HepG2 (cell line): ENCODE measurements around the gene SSNA1. TPM values are rescaled to one million over a fixed set of nuclear protein-coding genes. Genes with fewer than 3 reads are reported as not detected.

Source experiments
- ATAC-seq: fragments of 200-7000 bp; cut with Tn5 transposase; 3 replicates; pipeline ENCODE4 v1.9.1; 2020; ENCODE audit warnings: mild to moderate bottlenecking, moderate library complexity
- Bru-seq: library from RNA; stranded (reverse); fragments of 400-500 nt; gene quantifications from one replicate; lab custom pipeline; 2021; lab: Mats Ljungman, UMichigan
- BruChase-seq, 2 experiments: library from RNA; stranded (reverse); fragments of 400-500 nt; gene quantifications; one replicate each; lab custom pipeline; 2021; lab: Mats Ljungman, UMichigan
- BruUV-seq: library from RNA; stranded (reverse); fragments of 400-500 nt; replicated peaks from 2 replicates; lab custom pipeline; 2021; lab: Mats Ljungman, UMichigan
- CTCF ChIA-PET: fragments of 300-600 bp; formaldehyde crosslinking; extraction: SDS; loops from one replicate; lab custom pipeline; 2021; ENCODE audit warnings: low total read pairs, inconsistent platforms, low intra/inter-chr PET ratio; lab: Yijun Ruan, JAX
- POLR2A ChIA-PET: fragments of 350-600 bp; sonication (Branson Sonifier 250); formaldehyde crosslinking; loops from one replicate; lab custom pipeline; 2020; ENCODE audit warnings: antibody characterized with exemption, inconsistent platforms; lab: Yijun Ruan, JAX
- DNase-seq: peaks from one replicate; pipeline ENCODE4 v3.0.0-alpha.2; 2015; ENCODE audit warnings: low spot score
- FAIRE-seq: peaks from 3 replicates; lab custom pipeline; 2011; peaks lifted over from hg19 to GRCh38; lab: Jason Lieb, UNC
- H2AFZ ChIP-seq: one replicate; pipeline ENCODE4 v1.6.1; 2011; ENCODE audit warnings: low read length, inconsistent platforms
- H3K27ac ChIP-seq: fragments of 300-600 bp; 3 replicates; pipeline ENCODE4 v1.8.0; 2011; ENCODE audit warnings: mixed run types, mild to moderate bottlenecking, mixed read lengths, low read length, inconsistent platforms; ENCODE audit not compliant: insufficient read depth; ENCODE audit errors: extremely low read length
- H3K27me3 ChIP-seq, 2 experiments: fragments of 200-600 bp in 1 of 2; 2 replicates in 1 of 2; 3 replicates in 1 of 2; pipeline versions ENCODE4 v1.6.0 to v1.8.0; 2011; ENCODE audit warnings: low read length in 2 of 2, mild to moderate bottlenecking in 2 of 2, moderate library complexity in 2 of 2, inconsistent platforms in 1 of 2; ENCODE audit not compliant: insufficient read depth in 2 of 2, control insufficient read depth in 1 of 2
- H3K36me3 ChIP-seq, 2 experiments: fragments of 200-600 bp in 1 of 2; replicated peaks in 1 of 2; 2 replicates in 1 of 2; 3 replicates in 1 of 2; pipeline versions ENCODE4 v1.5.1 to v1.8.0; 2011; ENCODE audit warnings: low read length in 2 of 2, inconsistent platforms in 1 of 2; ENCODE audit not compliant: insufficient read depth in 2 of 2, control insufficient read depth in 1 of 2
- H3K4me1 ChIP-seq: 2 replicates; pipeline ENCODE4 v1.5.1; 2012; ENCODE audit warnings: low read length, inconsistent platforms; ENCODE audit not compliant: insufficient read depth
- H3K4me2 ChIP-seq: 2 replicates; pipeline ENCODE4 v1.6.0; 2011; ENCODE audit warnings: low read depth, low read length, inconsistent platforms
- H3K4me3 ChIP-seq, 3 experiments: fragments of 200-600 bp in 1 of 3; sonication (generic), shearing (Covaris generic) in 1 of 3; replicated peaks in 1 of 3; 2 replicates each; pipeline ENCODE4 v1.5.1; 2011 to 2016; ENCODE audit warnings: low read length in 3 of 3, inconsistent platforms in 2 of 3, low read depth in 2 of 3, mild to moderate bottlenecking in 2 of 3, control low read depth in 1 of 3, mixed read lengths in 1 of 3; ENCODE audit not compliant: insufficient read depth in 1 of 3
- H3K79me2 ChIP-seq: one replicate; pipeline ENCODE4 v1.6.1; 2011; ENCODE audit warnings: low read length, inconsistent platforms; ENCODE audit not compliant: insufficient read depth
- H3K9ac ChIP-seq: 2 replicates; pipeline ENCODE4 v1.6.0; 2011; ENCODE audit warnings: mild to moderate bottlenecking, low read depth, low read length, inconsistent platforms; ENCODE audit not compliant: insufficient read depth
- H3K9me3 ChIP-seq: 2 replicates; pipeline ENCODE4 v1.5.1; 2012; ENCODE audit warnings: mild to moderate bottlenecking, low read length
- H4K20me1 ChIP-seq: 2 replicates; pipeline ENCODE4 v1.6.0; 2011; ENCODE audit warnings: inconsistent platforms, mild to moderate bottlenecking, low read length, moderate library complexity; ENCODE audit not compliant: insufficient read depth
- ERF ChIP-seq: IDR thresholded peaks from 2 replicates; pipeline ENCODE4 v1.6.1; 2018; ENCODE audit warnings: missing biosample characterization, missing genetic modification reagents
- NR2F2 ChIP-seq: IDR thresholded peaks from 2 replicates; pipeline ENCODE4 v1.6.1; 2012; ENCODE audit warnings: low read depth, inconsistent platforms, borderline replicate concordance
- PBX2 ChIP-seq: IDR thresholded peaks from 2 replicates; pipeline ENCODE4 v1.6.1; 2016; ENCODE audit warnings: control low read depth
- UBTF ChIP-seq: sonication (generic); formaldehyde crosslinking; IDR thresholded peaks from 2 replicates; pipeline ENCODE4 v1.4.0; 2020; ENCODE audit warnings: mild to moderate bottlenecking, missing genetic modification reagents
- ZNF121 ChIP-seq: sonication (generic); formaldehyde crosslinking; IDR thresholded peaks from 2 replicates; pipeline ENCODE4 v1.5.0; 2020; ENCODE audit warnings: mild to moderate bottlenecking, missing genetic modification reagents
- WGBS: methylation state at CpG from one replicate; pipeline ENCODE4 v1.1.6; 2017; ENCODE audit warnings: low lambda C conversion rate; 5-methylcytosine and 5-hydroxymethylcytosine counted together
- in situ Hi-C: cut with HindIII; loops from 2 replicates; pipeline ENCODE4 v1.10.0; 2017; ENCODE audit warnings: low pct_unique_long_range_greater_than_20kb; ENCODE audit not compliant: extremely low pct_ligation_motif_present
- intact Hi-C: fragments of 100-400 bp; cut with micrococcal nuclease; formaldehyde crosslinking; loops from one replicate; pipeline ENCODE4 v1.10.0; 2022; ENCODE audit not compliant: unreplicated experiment
- long read RNA-seq, 2 experiments: library from RNA in 1 of 2; library from polyadenylated mRNA in 1 of 2; stranded (forward) in 1 of 2; unstranded in 1 of 2; transcript quantifications; one replicate each; pipeline ENCODE4 v2.0.0, GENCODE V29; 2019 to 2022
- polyA minus RNA-seq, 3 experiments: library from RNA; depleted of rRNA, polyadenylated mRNA; stranded (reverse); fragments of >200 nt; gene quantifications; 2 replicates each; pipeline ENCODE4 v1.2.3, GENCODE V29; 2011; ENCODE audit warnings: low replicate concordance in 1 of 3
- polyA plus RNA-seq, 8 experiments: library from polyadenylated mRNA; depleted of rRNA in 3 of 8; stranded (reverse) in 7 of 8; unstranded in 1 of 8; fragments of >200 nt; fragmentation: Illumina TruSeq in 4 of 8; extraction: Trizol in 4 of 8; gene quantifications; 2 replicates each; pipeline versions ENCODE4 v1.2.1 to v1.2.3, GENCODE V29; 2011 to 2016; ENCODE audit warnings: low read depth in 4 of 8, missing spikeins in 1 of 8, mixed read lengths in 1 of 8; ENCODE audit not compliant: insufficient read depth in 1 of 8
- total RNA-seq, 5 experiments: library from RNA; depleted of rRNA; stranded (reverse); fragments of >200 nt; fragmentation: Illumina TruSeq; extraction: Trizol; gene quantifications; 2 replicates each; pipeline ENCODE4 v1.2.3, GENCODE V29; 2016; ENCODE audit warnings: low read depth in 1 of 5
- TF ChIP-seq, protein P1 (sequence below): sonication (generic); formaldehyde crosslinking; IDR thresholded peaks from 2 replicates; pipeline ENCODE4 v1.4.0; 2020; ENCODE audit warnings: mild to moderate bottlenecking, missing genetic modification reagents, borderline replicate concordance

The SSNA1 gene
- 41.2 and 49.4 TPM in 2 replicates for total RNA-seq (2016; rRNA removed; fragmentation: Illumina TruSeq; extraction: Trizol)
- total RNA-seq (2016; cell fraction: cytosol; rRNA removed; fragmentation: Illumina TruSeq; extraction: Trizol; ENCODE audit: low read depth), result 92.0 and 105 TPM in 2 replicates
- 41.5 and 51.7 TPM in 2 replicates for total RNA-seq (2016; cell fraction: insoluble cytoplasmic fraction; rRNA removed; fragmentation: Illumina TruSeq; extraction: Trizol)
- total RNA-seq (2016; cell fraction: membrane; rRNA removed; fragmentation: Illumina TruSeq; extraction: Trizol), result 94.3 and 110 TPM in 2 replicates
- total RNA-seq (2016; cell fraction: nucleus; rRNA removed; fragmentation: Illumina TruSeq; extraction: Trizol), result 19.3 TPM in 2 replicates
- 35.9 and 44.8 TPM in 2 replicates for polyA plus RNA-seq (2011; rRNA removed)
- 38.7 and 58.7 TPM in 2 replicates for polyA plus RNA-seq (2011; cell fraction: cytosol; rRNA removed)
- 26.1 and 28.6 TPM in 2 replicates for polyA plus RNA-seq (2011; cell fraction: nucleus; rRNA removed)
- 18.0 and 31.4 TPM in 2 replicates for polyA plus RNA-seq (2012)
- 109 and 132 TPM in 2 replicates for polyA plus RNA-seq (2016; cell fraction: cytosol; fragmentation: Illumina TruSeq; extraction: Trizol; ENCODE audit: low read depth)
- 49.3 and 50.3 TPM in 2 replicates for polyA plus RNA-seq (2016; cell fraction: insoluble cytoplasmic fraction; fragmentation: Illumina TruSeq; extraction: Trizol; ENCODE audit: low read depth)
- 89.4 and 104 TPM in 2 replicates for polyA plus RNA-seq (2016; cell fraction: membrane; fragmentation: Illumina TruSeq; extraction: Trizol; ENCODE audit: low read depth)
- 39.2 and 44.3 TPM in 2 replicates for polyA plus RNA-seq (2016; cell fraction: nucleus; fragmentation: Illumina TruSeq; extraction: Trizol; ENCODE audit: insufficient read depth, low read depth)
- polyA minus RNA-seq (2011; rRNA and poly(A)+ RNA removed; ENCODE audit: low replicate concordance), result 18.2 and 39.2 TPM in 2 replicates
- 12.4 and 13.8 TPM in 2 replicates for polyA minus RNA-seq (2011; cell fraction: cytosol; rRNA and poly(A)+ RNA removed)
- polyA minus RNA-seq (2011; cell fraction: nucleus; rRNA and poly(A)+ RNA removed), result 4.1 TPM in 2 replicates
- percentile 72 among the genes with signal in this experiment for Bru-seq, nascent RNA
- percentile 89 among the genes with signal in this experiment for BruChase-seq, experiment 1, labeled RNA remaining after a 6-hour chase
- percentile 74 among the genes with signal in this experiment for BruChase-seq, experiment 2, labeled RNA remaining after a 2-hour chase
- long read RNA-seq, experiment 1, transcript SSNA1-202 (2 exons, 1,170 nt), result major isoform, 25 of 56 reads
- long read RNA-seq, experiment 1, transcript SSNA1-201 (3 exons, 896 nt), result major isoform, 25 of 56 reads
- long read RNA-seq, experiment 1, partial matches to known transcripts, result 0 of 56 reads
- long read RNA-seq, experiment 1, other reads (novel, unspliced or antisense), result 4 of 56 reads
- long read RNA-seq, experiment 2, transcript SSNA1-201 (3 exons, 896 nt), result minor isoform, 19 of 146 reads
- long read RNA-seq, experiment 2, transcript SSNA1-202 (2 exons, 1,170 nt), result major isoform, 111 of 146 reads
- long read RNA-seq, experiment 2, partial matches to known transcripts, result 0 of 146 reads
- long read RNA-seq, experiment 2, other reads (novel, unspliced or antisense), result 13 of 146 reads

DNA sequence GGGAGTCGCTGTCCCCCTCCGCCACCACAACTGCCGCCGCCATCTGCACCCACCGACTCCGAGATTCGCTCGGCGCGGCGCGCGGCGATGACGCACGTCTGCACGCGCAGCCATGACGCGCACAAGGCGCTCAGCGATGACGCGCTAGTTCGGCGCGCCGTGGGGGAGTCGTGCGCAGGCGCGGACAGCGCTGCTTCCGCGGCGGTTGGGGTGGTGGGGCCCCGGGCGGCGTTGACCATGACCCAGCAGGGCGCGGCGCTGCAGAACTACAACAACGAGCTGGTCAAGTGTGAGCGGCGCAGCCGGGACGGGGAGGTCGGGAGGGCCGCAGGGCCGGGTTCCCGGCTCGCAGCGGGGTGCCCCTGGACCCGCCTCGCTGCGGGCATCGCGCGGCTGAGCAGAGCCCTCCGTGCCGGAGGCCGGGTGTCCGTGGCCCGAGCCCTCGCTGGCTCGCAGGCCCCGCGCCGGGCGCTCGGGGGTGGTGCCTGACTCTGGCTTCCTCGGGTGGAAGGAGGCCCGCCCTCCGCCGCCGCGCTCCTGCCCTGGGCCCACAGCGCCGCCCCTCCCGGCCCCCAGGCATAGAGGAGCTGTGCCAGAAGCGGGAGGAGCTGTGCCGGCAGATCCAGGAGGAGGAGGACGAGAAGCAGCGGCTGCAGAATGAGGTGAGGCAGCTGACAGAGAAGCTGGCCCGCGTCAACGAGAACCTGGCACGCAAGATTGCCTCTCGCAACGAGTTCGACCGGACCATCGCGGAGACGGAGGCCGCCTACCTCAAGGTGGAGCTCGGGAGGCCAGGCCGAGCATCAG lies at the start of gene SSNA1, which contains the start of gene ANAPC2:
TSS of gene SSNA1 (plus strand) at position 187 of the 807 bp plus-strand sequence. CDS start at position 238, 51 bp downstream.
TSS of gene ANAPC2 (minus strand) at position 71 of the 807 bp plus-strand sequence. CDS start at position 43, 28 bp downstream.
- in situ Hi-C loops (loop anchor here (5.0 kb wide), 1 partner anchor 39 kb away; the partner anchor contains the start of genes CYSRT1 and RNF224), intact Hi-C loops (loop anchor here (1.0 to 2.0 kb wide), 3 partner anchors 16 to 38 kb away; partner anchors contain the start of genes NDOR1, RNF224 and TMEM203)
- H3K27ac ChIP-seq, result peak within 1 kb of the TSS; percentile 81
- peaks cover 28% of the 10 kb centered on the region for H3K4me1 ChIP-seq
- ChIA-PET CTCF (interaction anchor here (0.8 to 2.6 kb wide), 4 partner anchors 11 to 74 kb away, joined by 3 to 19 read pairs (median 10); partner anchors contain the start of gene RNF224), POLR2A (interaction anchor here (0.8 to 3.8 kb wide), 28 partner anchors 10 to 133 kb away, joined by 3 to 52 read pairs (median 7); partner anchors contain the start of genes MAN1B1, NDOR1, NELFB and RNF208)
- peaks cover 26% of the 10 kb centered on the region for H3K79me2 ChIP-seq
- H2AFZ ChIP-seq, result no peak within 1 kb of the TSS
- H3K4me3 ChIP-seq, result peak within 1 kb of the TSS; percentile 84 to 99 (median 97)
- 2% methylated on average over 25 of the region's 98 CpGs for WGBS
- DNase-seq (peak; percentile 85), FAIRE-seq (peak; percentile 30), ATAC-seq (peak; percentile 84)
- H4K20me1 ChIP-seq, result no peaks in the 10 kb centered on the region
- H3K27me3 ChIP-seq, result no peaks in the 10 kb centered on the region
- peaks cover 17 to 28% of the 10 kb centered on the region in 2 experiments; a peak in 3 of 5 replicates for H3K36me3 ChIP-seq
- no peaks in the 10 kb centered on the region for H3K9me3 ChIP-seq
- BruUV-seq, result TSS peak; percentile 85
- H3K9ac ChIP-seq, result peak within 1 kb of the TSS; percentile 87
- peak within 1 kb of the TSS; percentile 94 for H3K4me2 ChIP-seq
- TF ChIP-seq NR2F2, result peak; percentile 8; the same call in 1 of the 2 replicates
- peak; percentile 87 for TF ChIP-seq ERF
- TF ChIP-seq, protein P1, sequence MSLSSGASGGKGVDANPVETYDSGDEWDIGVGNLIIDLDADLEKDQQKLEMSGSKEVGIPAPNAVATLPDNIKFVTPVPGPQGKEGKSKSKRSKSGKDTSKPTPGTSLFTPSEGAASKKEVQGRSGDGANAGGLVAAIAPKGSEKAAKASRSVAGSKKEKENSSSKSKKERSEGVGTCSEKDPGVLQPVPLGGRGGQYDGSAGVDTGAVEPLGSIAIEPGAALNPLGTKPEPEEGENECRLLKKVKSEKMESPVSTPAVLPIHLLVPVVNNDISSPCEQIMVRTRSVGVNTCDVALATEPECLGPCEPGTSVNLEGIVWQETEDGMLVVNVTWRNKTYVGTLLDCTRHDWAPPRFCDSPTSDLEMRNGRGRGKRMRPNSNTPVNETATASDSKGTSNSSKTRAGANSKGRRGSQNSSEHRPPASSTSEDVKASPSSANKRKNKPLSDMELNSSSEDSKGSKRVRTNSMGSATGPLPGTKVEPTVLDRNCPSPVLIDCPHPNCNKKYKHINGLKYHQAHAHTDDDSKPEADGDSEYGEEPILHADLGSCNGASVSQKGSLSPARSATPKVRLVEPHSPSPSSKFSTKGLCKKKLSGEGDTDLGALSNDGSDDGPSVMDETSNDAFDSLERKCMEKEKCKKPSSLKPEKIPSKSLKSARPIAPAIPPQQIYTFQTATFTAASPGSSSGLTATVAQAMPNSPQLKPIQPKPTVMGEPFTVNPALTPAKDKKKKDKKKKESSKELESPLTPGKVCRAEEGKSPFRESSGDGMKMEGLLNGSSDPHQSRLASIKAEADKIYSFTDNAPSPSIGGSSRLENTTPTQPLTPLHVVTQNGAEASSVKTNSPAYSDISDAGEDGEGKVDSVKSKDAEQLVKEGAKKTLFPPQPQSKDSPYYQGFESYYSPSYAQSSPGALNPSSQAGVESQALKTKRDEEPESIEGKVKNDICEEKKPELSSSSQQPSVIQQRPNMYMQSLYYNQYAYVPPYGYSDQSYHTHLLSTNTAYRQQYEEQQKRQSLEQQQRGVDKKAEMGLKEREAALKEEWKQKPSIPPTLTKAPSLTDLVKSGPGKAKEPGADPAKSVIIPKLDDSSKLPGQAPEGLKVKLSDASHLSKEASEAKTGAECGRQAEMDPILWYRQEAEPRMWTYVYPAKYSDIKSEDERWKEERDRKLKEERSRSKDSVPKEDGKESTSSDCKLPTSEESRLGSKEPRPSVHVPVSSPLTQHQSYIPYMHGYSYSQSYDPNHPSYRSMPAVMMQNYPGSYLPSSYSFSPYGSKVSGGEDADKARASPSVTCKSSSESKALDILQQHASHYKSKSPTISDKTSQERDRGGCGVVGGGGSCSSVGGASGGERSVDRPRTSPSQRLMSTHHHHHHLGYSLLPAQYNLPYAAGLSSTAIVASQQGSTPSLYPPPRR (CRISPR knock-in tag), result no peak; the same call in 1 of the 2 replicates
- no peak for TF ChIP-seq PBX2 (CRISPR knock-in tag)
- no peak for TF ChIP-seq ZNF121 (CRISPR knock-in tag)
- peak; percentile 90 for TF ChIP-seq UBTF (CRISPR knock-in tag)
